ENCODE measurements around the gene AHNAK2.

Gene AHNAK2

GRCh38 chr14:104985675-104986486, 7.7 kb upstream of the AHNAK2 start, which contains the start of gene CLBA1:
Gene CLBA1 (plus strand): TSS chr14:104985788. CDS start chr14:104986432, 644 bp downstream.
- DNase-seq (ENCODE audit: low spot score): peak; percentile 98

GRCh38 chr14:104984056-104984894, 6.1 kb upstream of the AHNAK2 start:
- DNase-seq (ENCODE audit: low spot score): no peak

- DNase-seq (ENCODE audit: low spot score): no peak
Observed at GRCh38 chr14:104983231-104983721, 5.1 kb upstream of the AHNAK2 start.

- DNase-seq (ENCODE audit: low spot score): no peak
Observed at GRCh38 chr14:104982548-104983230, 4.5 kb upstream of the AHNAK2 start.

GRCh38 chr14:104981699-104982541, 3.7 kb upstream of the AHNAK2 start:
- no peak for DNase-seq (ENCODE audit: low spot score)

- DNase-seq (ENCODE audit: low spot score): no peak
Observed at GRCh38 chr14:104980611-104981531, 2.7 kb upstream of the AHNAK2 start.

DNA sequence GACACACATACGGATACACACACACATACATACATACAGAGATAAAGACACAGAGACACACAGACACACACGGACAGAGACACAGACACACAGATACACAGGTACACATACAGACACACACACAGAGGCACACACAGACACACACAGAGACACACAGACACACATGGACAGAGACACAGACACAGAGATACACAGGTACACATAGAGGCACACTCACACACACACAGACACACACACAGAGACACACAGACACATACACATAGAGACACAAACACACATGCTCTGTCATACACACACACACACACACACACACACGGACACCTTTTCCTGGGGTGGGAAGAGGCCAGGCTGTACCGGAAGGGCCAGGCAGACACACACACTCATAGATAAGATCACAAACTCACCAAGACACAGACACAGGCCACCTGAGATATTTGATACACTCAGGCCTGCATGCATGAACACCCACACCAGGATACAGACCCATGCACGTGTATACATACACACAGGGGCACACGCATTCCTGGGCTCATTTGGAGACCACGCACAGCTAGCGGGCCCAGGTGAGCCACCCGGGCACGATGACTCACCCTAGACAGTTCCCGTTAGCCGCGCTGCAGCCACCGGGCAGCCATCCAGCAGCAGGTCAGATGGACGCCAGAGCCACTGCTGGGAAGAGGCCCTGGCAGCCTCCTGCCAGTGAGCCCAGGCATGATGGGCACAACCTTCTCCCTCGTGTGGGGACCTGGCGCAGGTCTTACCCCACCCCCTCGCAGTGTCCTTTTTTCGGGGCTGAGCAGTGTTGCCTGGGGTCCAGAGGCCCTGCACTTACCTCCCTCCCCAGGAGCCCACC, 1.8 kb upstream of the AHNAK2 start:
- no peak for DNase-seq (ENCODE audit: low spot score)

GRCh38 chr14:104978746-104979691, 845 bp upstream of the AHNAK2 start:
- no peak for DNase-seq (ENCODE audit: low spot score)

GRCh38 chr14:104977008-104977680, 1.0 kb downstream of the AHNAK2 start:
- DNase-seq (ENCODE audit: low spot score): no peak

GRCh38 chr14:104976198-104977007, 1.8 kb downstream of the AHNAK2 start:
- DNase-seq (ENCODE audit: low spot score): peak; percentile 93

- peak; percentile 50 for DNase-seq (ENCODE audit: low spot score)
Observed at GRCh38 chr14:104975481-104976197, 2.5 kb downstream of the AHNAK2 start.

DNA sequence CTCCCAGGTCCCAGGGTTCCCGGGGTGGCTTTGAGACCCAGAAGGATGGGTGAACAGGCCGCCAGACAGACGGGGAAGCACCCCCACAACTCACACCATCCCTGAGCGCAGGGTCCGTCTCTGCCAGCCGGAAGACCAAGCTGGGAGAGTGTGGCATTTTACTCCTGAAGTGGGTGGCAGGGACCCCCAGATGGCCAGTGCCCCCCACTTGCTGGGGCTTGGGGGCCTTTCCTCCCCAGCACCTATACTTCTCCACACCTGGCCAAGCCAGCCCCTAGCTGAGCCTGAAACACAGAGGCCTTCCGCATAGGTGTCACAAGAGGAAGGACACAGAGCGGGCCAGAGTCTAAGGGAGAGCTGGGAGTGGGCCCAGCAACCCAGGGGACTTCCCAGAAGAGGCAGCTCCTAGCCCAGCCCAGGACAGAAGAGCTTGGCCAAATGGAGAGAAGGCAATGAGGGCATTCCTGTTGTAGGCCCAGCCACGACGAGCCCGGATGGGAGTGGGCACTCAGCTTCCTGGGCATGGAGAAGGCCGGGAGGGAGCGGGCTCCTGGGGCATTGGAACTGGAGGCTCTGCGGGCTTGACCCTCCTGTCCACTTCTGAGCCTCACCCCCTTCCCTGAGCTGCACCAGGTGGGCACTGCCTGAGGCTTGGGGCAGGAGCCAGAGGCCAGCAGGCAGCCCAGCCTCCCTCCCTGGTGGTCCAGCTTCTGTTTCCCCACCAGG, 3.3 kb downstream of the AHNAK2 start:
- DNase-seq (ENCODE audit: low spot score): no peak

DNA sequence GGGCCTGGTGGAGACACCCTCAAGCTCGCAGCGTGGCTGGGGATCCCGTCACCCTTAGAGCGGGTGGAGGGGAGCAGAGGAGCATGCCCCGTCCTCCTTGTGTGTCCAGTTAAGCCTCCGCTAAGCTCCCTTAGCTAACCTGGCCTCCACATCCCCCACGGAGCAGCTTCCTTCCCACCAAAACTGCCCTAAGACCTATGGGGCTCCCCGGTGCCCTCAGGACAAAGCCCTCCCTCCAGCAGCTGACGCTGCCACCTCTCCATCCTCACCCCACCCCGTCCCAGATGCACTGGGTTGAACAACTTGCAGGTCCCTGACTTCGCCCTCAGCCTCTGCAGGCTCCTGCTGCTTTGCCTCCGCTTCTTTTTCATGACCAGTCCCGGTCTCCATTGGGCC, 4.0 kb downstream of the AHNAK2 start:
- no peak for DNase-seq (ENCODE audit: low spot score)

DNA sequence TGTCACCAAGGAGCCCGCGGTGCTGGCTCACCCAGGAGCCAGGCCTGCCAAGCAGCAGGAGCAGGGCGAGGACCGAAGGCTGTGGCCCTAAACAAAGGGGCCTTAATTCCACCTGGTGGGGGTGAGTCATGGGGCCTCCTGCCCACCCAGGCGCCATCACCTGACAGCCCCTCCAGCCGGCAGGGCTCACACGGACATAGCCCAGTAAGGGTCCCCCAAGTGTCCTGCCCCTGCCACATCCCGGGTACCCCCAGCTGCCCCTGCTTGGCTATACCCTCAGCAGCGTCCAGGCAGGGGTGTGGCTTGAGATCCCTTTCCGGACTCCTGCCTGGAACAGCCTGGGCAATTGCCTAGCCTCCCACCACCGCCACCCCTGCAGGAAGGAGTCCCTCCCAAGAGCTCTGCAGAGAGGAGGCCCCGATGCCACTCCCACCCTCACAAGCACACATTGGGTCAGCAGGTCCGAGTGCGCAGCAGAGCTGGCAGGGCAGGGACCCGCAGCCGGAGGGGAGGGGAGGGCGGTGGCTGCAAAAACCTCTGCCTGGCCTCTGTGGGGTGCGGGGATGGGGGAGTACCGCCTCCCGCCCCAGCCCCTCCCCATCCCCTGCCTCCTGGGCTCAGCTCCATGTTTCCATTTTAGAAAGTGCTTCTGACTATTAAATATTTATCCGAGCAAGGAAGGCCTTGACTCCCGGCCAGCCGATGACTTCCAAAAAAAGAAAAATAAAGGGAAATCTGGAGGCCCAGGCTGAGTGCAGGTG, 4.6 kb downstream of the AHNAK2 start:
- DNase-seq (ENCODE audit: low spot score): no peak

DNA sequence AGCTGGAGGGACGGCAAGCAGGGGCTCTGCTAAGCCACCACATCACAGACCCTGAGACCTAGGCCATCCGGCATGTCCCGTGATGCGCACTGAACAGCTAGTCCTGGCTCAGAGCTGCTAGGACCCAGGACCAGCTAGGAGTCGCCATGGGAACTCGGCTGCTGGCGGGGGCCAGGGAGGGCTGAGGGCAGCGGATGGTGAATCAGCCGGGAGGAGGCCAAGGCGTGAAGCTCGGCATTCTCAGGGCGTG, 5.1 kb downstream of the AHNAK2 start:
- DNase-seq (ENCODE audit: low spot score): no peak
